MM.1S (cell line): ENCODE results near the gene SPATS2.

Experiments
- EZH2 ChIP-seq: fragments of 300-600 bp; sonication (generic); optimal IDR thresholded peaks from 2 replicates; pipeline ENCODE3; 2017; ENCODE audit warnings: low read depth, mild to moderate bottlenecking, antibody characterized with exemption, low read length, mixed read lengths
- EZH2phosphoT487 ChIP-seq: fragments of 300-600 bp; sonication (generic); IDR thresholded peaks from 2 replicates; pipeline ENCODE4 v1.6.1; 2018; ENCODE audit warnings: antibody characterized with exemption, low read length
- TF ChIP-seq, protein P1 (sequence below): fragments of 300-600 bp; sonication (generic); IDR thresholded peaks from 2 replicates; pipeline ENCODE4 v1.5.1; 2016; ENCODE audit warnings: antibody characterized with exemption, low read length, mixed read lengths

DNA sequence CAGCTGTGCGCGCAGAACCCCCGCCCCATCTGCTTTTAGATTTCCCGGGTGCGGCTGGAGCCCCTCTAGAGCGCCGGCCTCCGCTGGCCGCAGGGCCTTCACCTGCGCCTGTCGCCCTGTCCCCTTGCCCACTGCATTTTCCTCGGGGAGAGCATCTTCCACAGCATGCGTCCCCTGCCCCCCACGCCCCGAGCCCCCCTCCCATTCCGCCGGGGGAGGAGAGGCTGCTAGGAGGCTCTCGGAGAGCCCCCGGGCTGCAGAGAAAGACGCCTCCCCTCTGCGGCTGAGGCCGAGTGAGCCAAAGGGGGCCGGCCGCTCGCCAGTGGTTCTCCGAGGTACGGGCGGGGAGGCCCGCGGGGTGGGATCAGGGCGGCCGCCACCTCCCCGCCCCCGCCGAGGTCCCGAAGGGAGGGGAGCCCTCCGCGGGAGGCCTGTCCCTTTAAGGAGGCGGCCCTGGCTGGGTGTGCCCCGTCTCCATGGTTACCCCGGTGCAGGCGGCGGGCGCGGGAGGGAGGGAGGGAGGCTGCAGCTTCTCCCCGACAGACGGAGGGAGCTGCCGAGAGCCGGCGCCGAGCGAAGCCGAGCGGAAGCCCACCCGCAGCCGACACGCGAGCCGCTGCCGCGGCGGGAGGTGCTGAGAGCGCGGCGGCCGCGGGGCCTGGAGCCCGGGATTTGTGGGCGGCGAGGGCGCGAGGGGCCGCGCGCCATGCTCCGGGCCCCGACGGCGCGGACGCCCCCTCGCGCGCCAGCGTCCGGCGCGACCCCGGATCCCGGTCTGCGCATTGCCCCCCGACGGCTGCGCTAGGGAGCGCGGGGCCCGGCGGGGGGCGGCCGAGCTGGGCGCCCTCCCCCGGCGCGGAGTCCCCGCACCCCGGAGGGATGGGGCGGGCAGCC is 171.5 kb downstream of the SPATS2 start, which contains the start of gene KCNH3:
- TF ChIP-seq, protein P1, sequence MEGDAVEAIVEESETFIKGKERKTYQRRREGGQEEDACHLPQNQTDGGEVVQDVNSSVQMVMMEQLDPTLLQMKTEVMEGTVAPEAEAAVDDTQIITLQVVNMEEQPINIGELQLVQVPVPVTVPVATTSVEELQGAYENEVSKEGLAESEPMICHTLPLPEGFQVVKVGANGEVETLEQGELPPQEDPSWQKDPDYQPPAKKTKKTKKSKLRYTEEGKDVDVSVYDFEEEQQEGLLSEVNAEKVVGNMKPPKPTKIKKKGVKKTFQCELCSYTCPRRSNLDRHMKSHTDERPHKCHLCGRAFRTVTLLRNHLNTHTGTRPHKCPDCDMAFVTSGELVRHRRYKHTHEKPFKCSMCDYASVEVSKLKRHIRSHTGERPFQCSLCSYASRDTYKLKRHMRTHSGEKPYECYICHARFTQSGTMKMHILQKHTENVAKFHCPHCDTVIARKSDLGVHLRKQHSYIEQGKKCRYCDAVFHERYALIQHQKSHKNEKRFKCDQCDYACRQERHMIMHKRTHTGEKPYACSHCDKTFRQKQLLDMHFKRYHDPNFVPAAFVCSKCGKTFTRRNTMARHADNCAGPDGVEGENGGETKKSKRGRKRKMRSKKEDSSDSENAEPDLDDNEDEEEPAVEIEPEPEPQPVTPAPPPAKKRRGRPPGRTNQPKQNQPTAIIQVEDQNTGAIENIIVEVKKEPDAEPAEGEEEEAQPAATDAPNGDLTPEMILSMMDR, result no peak
- no peak for TF ChIP-seq EZH2phosphoT487
- no peak for TF ChIP-seq EZH2
